H9 (cell line): ENCODE measurements around the gene LIN9. TPM values are rescaled to one million over a fixed set of nuclear protein-coding genes. Genes with fewer than 3 reads are reported as not detected.

ENCODE experiments used
- DNase-seq: peaks from one replicate; pipeline ENCODE4 v3.0.0-alpha.2; 2017
- H2AFZ ChIP-seq: one replicate; pipeline ENCODE4 v1.6.1; 2013; ENCODE audit warnings: mild to moderate bottlenecking, low read length, control low read depth, moderate library complexity
- H2AK5ac ChIP-seq: 2 replicates; pipeline ENCODE4 v1.6.1; 2013; ENCODE audit warnings: low read length, control low read depth, mixed read lengths; ENCODE audit not compliant: insufficient read length
- H2BK120ac ChIP-seq: one replicate; pipeline ENCODE4 v1.6.1; 2013; ENCODE audit warnings: low read depth, mild to moderate bottlenecking, low read length, control low read depth, inconsistent platforms; ENCODE audit not compliant: poor library complexity, severe bottlenecking
- H2BK12ac ChIP-seq: 2 replicates; pipeline ENCODE4 v1.6.1; 2013; ENCODE audit warnings: low read length, control low read depth, mixed read lengths, low read depth; ENCODE audit not compliant: insufficient read length
- H2BK15ac ChIP-seq: 2 replicates; pipeline ENCODE4 v1.6.1; 2013; ENCODE audit warnings: low read depth, low read length, control low read depth
- H2BK20ac ChIP-seq: one replicate; pipeline ENCODE4 v1.6.1; 2013; ENCODE audit warnings: low read depth, mild to moderate bottlenecking, low read length, control low read depth, inconsistent platforms; ENCODE audit not compliant: poor library complexity, severe bottlenecking
- H2BK5ac ChIP-seq: 2 replicates; pipeline ENCODE4 v1.6.1; 2013; ENCODE audit warnings: low read length, control low read depth, mixed read lengths; ENCODE audit not compliant: insufficient read length
- H3K14ac ChIP-seq: 2 replicates; pipeline ENCODE4 v1.6.1; 2013; ENCODE audit warnings: low read length, control low read depth; ENCODE audit not compliant: insufficient read depth
- H3K18ac ChIP-seq: 2 replicates; pipeline ENCODE4 v1.6.1; 2013; ENCODE audit warnings: low read depth, mild to moderate bottlenecking, mixed read lengths, low read length, control low read depth; ENCODE audit not compliant: insufficient read length
- H3K23ac ChIP-seq: 2 replicates; pipeline ENCODE4 v1.6.1; 2013; ENCODE audit warnings: low read length, control low read depth, mixed read lengths, low read depth; ENCODE audit not compliant: insufficient read length
- H3K23me2 ChIP-seq: 2 replicates; pipeline ENCODE4 v1.6.1; 2013; ENCODE audit warnings: low read depth, mild to moderate bottlenecking, mixed read lengths, low read length, control low read depth; ENCODE audit not compliant: insufficient read length, poor library complexity, severe bottlenecking
- H3K27ac ChIP-seq: 2 replicates; pipeline ENCODE4 v1.5.1; 2013; ENCODE audit warnings: low read length, control low read depth, mixed read lengths, low read depth; ENCODE audit not compliant: insufficient read length
- H3K27me3 ChIP-seq: 2 replicates; pipeline ENCODE4 v1.6.1; 2013; ENCODE audit warnings: low read length, control low read depth, inconsistent platforms; ENCODE audit not compliant: insufficient read depth
- H3K4ac ChIP-seq: 2 replicates; pipeline ENCODE4 v1.6.1; 2013; ENCODE audit warnings: low read depth, mild to moderate bottlenecking, control low read depth, inconsistent platforms, low read length, moderate library complexity
- H3K4me1 ChIP-seq: 2 replicates; pipeline ENCODE4 v1.6.1; 2013; ENCODE audit warnings: low read length, control low read depth, inconsistent platforms; ENCODE audit not compliant: insufficient read depth
- H3K4me2 ChIP-seq: 2 replicates; pipeline ENCODE4 v1.6.1; 2013; ENCODE audit warnings: low read length, control low read depth, mixed read lengths; ENCODE audit not compliant: insufficient read length, insufficient read depth
- H3K56ac ChIP-seq: 2 replicates; pipeline ENCODE4 v1.6.1; 2013; ENCODE audit warnings: low read depth, mild to moderate bottlenecking, mixed read lengths, low read length, control low read depth; ENCODE audit not compliant: insufficient read length
- H3K79me1 ChIP-seq: 2 replicates; pipeline ENCODE4 v1.6.1; 2013; ENCODE audit warnings: low read depth, mild to moderate bottlenecking, moderate library complexity, low read length, control low read depth, inconsistent platforms; ENCODE audit not compliant: insufficient read depth, poor library complexity, severe bottlenecking
- H3K79me2 ChIP-seq: 2 replicates; pipeline ENCODE4 v1.6.1; 2013; ENCODE audit warnings: low read length, control low read depth, inconsistent platforms; ENCODE audit not compliant: insufficient read depth
- H3K9ac ChIP-seq: 2 replicates; pipeline ENCODE4 v1.6.1; 2013; ENCODE audit warnings: low read length, control low read depth, mixed read lengths; ENCODE audit not compliant: insufficient read length; ENCODE audit errors: extremely low read depth
- H3K9me3 ChIP-seq: one replicate; pipeline ENCODE4 v1.6.1; 2013; ENCODE audit warnings: low read depth, low read length, inconsistent platforms; ENCODE audit not compliant: control insufficient read depth
- H3T11ph ChIP-seq: one replicate; pipeline ENCODE4 v1.6.1; 2013; ENCODE audit warnings: mild to moderate bottlenecking, low read length, control low read depth, inconsistent platforms
- H4K20me1 ChIP-seq: one replicate; pipeline ENCODE4 v1.6.1; 2013; ENCODE audit not compliant: control insufficient read depth, insufficient read length, insufficient read depth
- H4K5ac ChIP-seq: 2 replicates; pipeline ENCODE4 v1.6.1; 2013; ENCODE audit warnings: low read depth, mild to moderate bottlenecking, mixed read lengths, low read length, control low read depth; ENCODE audit not compliant: insufficient read length
- H4K8ac ChIP-seq: replicated peaks from 2 replicates; pipeline ENCODE4 v1.6.1; 2013; ENCODE audit warnings: low read length, control low read depth, mixed read lengths, low read depth; ENCODE audit not compliant: insufficient read length
- H4K91ac ChIP-seq: 2 replicates; pipeline ENCODE4 v1.6.1; 2013; ENCODE audit warnings: low read depth, mild to moderate bottlenecking, moderate library complexity, mixed read lengths, low read length, control low read depth; ENCODE audit not compliant: insufficient read length
- H3K27ac Mint-ChIP-seq, 3 experiments: 2 replicates in 2 of 3; 3 replicates in 1 of 3; pipeline ENCODE4 v1.8.0; 2020 to 2021; ENCODE audit warnings: mixed read lengths in 3 of 3, mild to moderate bottlenecking in 1 of 3, moderate library complexity in 1 of 3
- H3K27me3 Mint-ChIP-seq: 2 replicates; pipeline ENCODE4 v1.8.0; 2021; ENCODE audit warnings: low read depth, mild to moderate bottlenecking, moderate library complexity, mixed read lengths
- H3K36me3 Mint-ChIP-seq, 3 experiments: 2 replicates in 2 of 3; 3 replicates in 1 of 3; pipeline ENCODE4 v1.8.0; 2020 to 2021; ENCODE audit warnings: low read depth in 3 of 3, mixed read lengths in 3 of 3; ENCODE audit not compliant: insufficient read depth in 1 of 3
- H3K4me1 Mint-ChIP-seq, 2 experiments: 2 replicates each; pipeline ENCODE4 v1.8.0; 2020; ENCODE audit warnings: mixed read lengths in 2 of 2
- H3K4me3 Mint-ChIP-seq, 2 experiments: 2 replicates in 1 of 2; 3 replicates in 1 of 2; pipeline ENCODE4 v1.8.0; 2020 to 2021; ENCODE audit warnings: mild to moderate bottlenecking in 2 of 2, mixed read lengths in 2 of 2, moderate library complexity in 1 of 2
- H3K9me3 Mint-ChIP-seq, 2 experiments: 2 replicates in 1 of 2; 3 replicates in 1 of 2; pipeline ENCODE4 v1.8.0; 2020; ENCODE audit warnings: mild to moderate bottlenecking in 2 of 2, mixed read lengths in 2 of 2, moderate library complexity in 1 of 2
- WGBS: extraction: QIAGEN DNeasy Blood & Tissue Kit; methylation state at CpG from one replicate; pipeline ENCODE4 v1.1.7; 2013; ENCODE audit warnings: missing lambda C conversion rate, low lambda C conversion rate, mixed read lengths; ENCODE audit not compliant: insufficient read length; ENCODE audit errors: extremely low coverage; 5-methylcytosine and 5-hydroxymethylcytosine counted together
- total RNA-seq: library from RNA; stranded (reverse); gene quantifications from 2 replicates; pipeline ENCODE4 v1.2.1, GENCODE V29; 2021
- TF ChIP-seq, protein P1 (sequence below): fragments of 200-600 bp; sonication (generic); conservative IDR thresholded peaks from 3 replicates; pipeline ENCODE4 v1.8.0; 2021; ENCODE audit warnings: antibody characterized with exemption, mild to moderate bottlenecking

Gene LIN9
- total RNA-seq, 1 experiment from 2014 or later, result 9.5 TPM

- Histone ChIP-seq H3K4me1 (no peaks in the 10 kb centered on the region), H3K23ac (no peak overlapping the region), H2BK120ac (no peak overlapping the region), H3K4me2 (no peak overlapping the region), H3K27me3 (no peaks in the 10 kb centered on the region), H4K8ac (no peak overlapping the region), H2BK12ac (no peak overlapping the region), H3K56ac (no peak overlapping the region), H3K18ac (no peak overlapping the region), H3K27ac (no peak overlapping the region), H2AK5ac (no peak overlapping the region), H2BK20ac (no peak overlapping the region), H3K14ac (no peak overlapping the region), H3K79me1 (no peaks in the 10 kb centered on the region), H3K4ac (no peak overlapping the region), H3T11ph (no peak overlapping the region), H3K9me3 (no peaks in the 10 kb centered on the region), H2AFZ (no peak overlapping the region), H4K91ac (no peak overlapping the region), H2BK5ac (no peak overlapping the region), H4K20me1 (no peaks in the 10 kb centered on the region), H3K79me2 (no peaks in the 10 kb centered on the region), H3K9ac (no peak overlapping the region), H3K23me2 (no peaks in the 10 kb centered on the region), H4K5ac (no peak overlapping the region), H2BK15ac (no peak overlapping the region)
- no peak overlapping the region for H3K4me3 Mint-ChIP-seq
- no CpG with 5 or more reads among the region's 3 CpGs for WGBS
- peaks cover 17 to 38% (median 36%) of the 10 kb centered on the region in 3 experiments; a peak in 6 of 7 replicates for H3K36me3 Mint-ChIP-seq
- TF ChIP-seq, protein P1, sequence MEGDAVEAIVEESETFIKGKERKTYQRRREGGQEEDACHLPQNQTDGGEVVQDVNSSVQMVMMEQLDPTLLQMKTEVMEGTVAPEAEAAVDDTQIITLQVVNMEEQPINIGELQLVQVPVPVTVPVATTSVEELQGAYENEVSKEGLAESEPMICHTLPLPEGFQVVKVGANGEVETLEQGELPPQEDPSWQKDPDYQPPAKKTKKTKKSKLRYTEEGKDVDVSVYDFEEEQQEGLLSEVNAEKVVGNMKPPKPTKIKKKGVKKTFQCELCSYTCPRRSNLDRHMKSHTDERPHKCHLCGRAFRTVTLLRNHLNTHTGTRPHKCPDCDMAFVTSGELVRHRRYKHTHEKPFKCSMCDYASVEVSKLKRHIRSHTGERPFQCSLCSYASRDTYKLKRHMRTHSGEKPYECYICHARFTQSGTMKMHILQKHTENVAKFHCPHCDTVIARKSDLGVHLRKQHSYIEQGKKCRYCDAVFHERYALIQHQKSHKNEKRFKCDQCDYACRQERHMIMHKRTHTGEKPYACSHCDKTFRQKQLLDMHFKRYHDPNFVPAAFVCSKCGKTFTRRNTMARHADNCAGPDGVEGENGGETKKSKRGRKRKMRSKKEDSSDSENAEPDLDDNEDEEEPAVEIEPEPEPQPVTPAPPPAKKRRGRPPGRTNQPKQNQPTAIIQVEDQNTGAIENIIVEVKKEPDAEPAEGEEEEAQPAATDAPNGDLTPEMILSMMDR, result no peak
- DNase-seq, result no peak
- no peak overlapping the region for H3K27ac Mint-ChIP-seq
- no peaks in the 10 kb centered on the region for H3K9me3 Mint-ChIP-seq
- H3K27me3 Mint-ChIP-seq, result no peaks in the 10 kb centered on the region
- H3K4me1 Mint-ChIP-seq, result no peaks in the 10 kb centered on the region
Observed at GRCh38 chr1:226239421-226239820, 69.5 kb downstream of the LIN9 start.
